HepG2 (cell line): Measurements from ENCODE around the gene PRSS2. TPM values are rescaled to one million over a fixed set of nuclear protein-coding genes. Genes with fewer than 3 reads are reported as not detected.

ENCODE experiments used
- ARID4A ChIP-seq: sonication (generic); formaldehyde crosslinking; IDR thresholded peaks from 2 replicates; pipeline ENCODE4 v1.5.0; 2020; ENCODE audit warnings: mild to moderate bottlenecking, missing genetic modification reagents, borderline replicate concordance
- ARNT2 ChIP-seq: sonication (generic); formaldehyde crosslinking; IDR thresholded peaks from 2 replicates; pipeline ENCODE4 v1.8.0; 2022; ENCODE audit warnings: mild to moderate bottlenecking, low read depth, missing genetic modification reagents, moderate library complexity
- E2F1 ChIP-seq: sonication (generic); formaldehyde crosslinking; IDR thresholded peaks from 2 replicates; pipeline ENCODE4 v1.5.0; 2020; ENCODE audit warnings: missing genetic modification reagents
- FOXP1 ChIP-seq, 2 experiments: fragments of 450-650 bp in 1 of 2; IDR thresholded peaks; 2 replicates each; pipeline ENCODE4 v1.6.1; 2017 to 2018; ENCODE audit warnings: antibody characterized with exemption in 1 of 2
- GMEB2 ChIP-seq: IDR thresholded peaks from 2 replicates; pipeline ENCODE4 v1.6.1; 2016; ENCODE audit warnings: missing biosample characterization, missing genetic modification reagents, low read depth
- HMGA1 ChIP-seq: sonication (generic); formaldehyde crosslinking; conservative IDR thresholded peaks from 2 replicates; pipeline ENCODE4 v1.4.0; 2020; ENCODE audit warnings: missing genetic modification reagents
- JUNB ChIP-seq: sonication (generic); formaldehyde crosslinking; IDR thresholded peaks from 2 replicates; pipeline ENCODE4 v1.8.0; 2022; ENCODE audit warnings: missing genetic modification reagents, mild to moderate bottlenecking, borderline replicate concordance
- NCOA2 ChIP-seq: sonication (generic); formaldehyde crosslinking; IDR thresholded peaks from 2 replicates; pipeline ENCODE4 v1.8.0; 2022; ENCODE audit warnings: inconsistent platforms
- POLR2AphosphoS2 ChIP-seq: IDR thresholded peaks from 2 replicates; pipeline ENCODE4 v1.6.1; 2011; ENCODE audit warnings: low read depth, low read length, improper control_type of control experiment
- PRDM10 ChIP-seq: sonication (generic); formaldehyde crosslinking; IDR thresholded peaks from 2 replicates; pipeline ENCODE4 v1.4.0; 2020; ENCODE audit warnings: low read depth, missing genetic modification reagents
- RBM22 ChIP-seq: fragments of 200-400 bp; formaldehyde crosslinking; optimal IDR thresholded peaks from 2 replicates; pipeline ENCODE3; 2017; ENCODE audit warnings: mild to moderate bottlenecking, low read length, moderate library complexity
- TBX2 ChIP-seq: sonication (generic); formaldehyde crosslinking; IDR thresholded peaks from 2 replicates; pipeline ENCODE4 v1.5.0; 2020; ENCODE audit warnings: missing genetic modification reagents, mild to moderate bottlenecking, borderline replicate concordance
- TEAD3 ChIP-seq: optimal IDR thresholded peaks from 2 replicates; pipeline ENCODE3; 2016; ENCODE audit warnings: borderline replicate concordance
- U2AF2 ChIP-seq: fragments of 200-400 bp; formaldehyde crosslinking; IDR thresholded peaks from 2 replicates; pipeline ENCODE4 v1.6.1; 2017; ENCODE audit warnings: low read depth, mild to moderate bottlenecking, low read length
- ZFP41 ChIP-seq: sonication (generic); formaldehyde crosslinking; IDR thresholded peaks from 2 replicates; pipeline ENCODE4 v1.4.0; 2020; ENCODE audit warnings: mild to moderate bottlenecking, missing genetic modification reagents, borderline replicate concordance
- ZNF296 ChIP-seq: sonication (generic); formaldehyde crosslinking; conservative IDR thresholded peaks from 2 replicates; pipeline ENCODE4 v1.5.0; 2020; ENCODE audit warnings: mild to moderate bottlenecking, missing genetic modification reagents
- ZNF326 ChIP-seq: sonication (generic); formaldehyde crosslinking; IDR thresholded peaks from 2 replicates; pipeline ENCODE4 v1.4.0; 2020; ENCODE audit warnings: missing genetic modification reagents, borderline replicate concordance
- ZNF441 ChIP-seq: sonication (generic); formaldehyde crosslinking; IDR thresholded peaks from 2 replicates; pipeline ENCODE4 v1.7.0; 2021; ENCODE audit warnings: missing genetic modification reagents, borderline replicate concordance
- ZNF780A ChIP-seq: sonication (generic); formaldehyde crosslinking; IDR thresholded peaks from 2 replicates; pipeline ENCODE4 v1.8.0; 2022; ENCODE audit warnings: mild to moderate bottlenecking, missing genetic modification reagents, moderate library complexity
- polyA plus RNA-seq, 8 experiments: library from polyadenylated mRNA; depleted of rRNA in 3 of 8; stranded (reverse) in 7 of 8; unstranded in 1 of 8; fragments of >200 nt; fragmentation: Illumina TruSeq in 4 of 8; extraction: Trizol in 4 of 8; gene quantifications; 2 replicates each; pipeline versions ENCODE4 v1.2.1 to v1.2.3, GENCODE V29; 2011 to 2016; ENCODE audit warnings: low read depth in 4 of 8, missing spikeins in 1 of 8, mixed read lengths in 1 of 8; ENCODE audit not compliant: insufficient read depth in 1 of 8
- total RNA-seq, 5 experiments: library from RNA; depleted of rRNA; stranded (reverse); fragments of >200 nt; fragmentation: Illumina TruSeq; extraction: Trizol; gene quantifications; 2 replicates each; pipeline ENCODE4 v1.2.3, GENCODE V29; 2016; ENCODE audit warnings: low read depth in 1 of 5
- TF ChIP-seq, protein P1 (sequence below): sonication (generic); formaldehyde crosslinking; IDR thresholded peaks from 2 replicates; pipeline ENCODE4 v1.4.0; 2020; ENCODE audit warnings: mild to moderate bottlenecking, missing genetic modification reagents

Gene PRSS2
- total and polyA plus RNA-seq, 2 of the 13 experiments (the other 11 are each of a cell fraction or from before 2014, with no cell fraction given) = not detected

- TF ChIP-seq FOXP1 (IDR thresholded peaks at IDR 0.05) (no peak), FOXP1 (CRISPR knock-in tag; IDR thresholded peaks at IDR 0.05) (0 out of 2 replicates have a peak, but pooled peaks have one; percentile 32), HMGA1 (no peak), RBM22 (no peak), TBX2 (CRISPR knock-in tag) (no peak), U2AF2 (no peak), NCOA2 (CRISPR knock-in tag) (no peak), GMEB2 (CRISPR knock-in tag) (no peak), PRDM10 (CRISPR knock-in tag) (no peak), ZNF441 (no peak), POLR2AphosphoS2 (no peak), E2F1 (CRISPR knock-in tag) (no peak), ARID4A (CRISPR knock-in tag) (no peak), ZFP41 (CRISPR knock-in tag) (no peak), TEAD3 (CRISPR knock-in tag) (peak; percentile 48), ZNF296 (CRISPR knock-in tag) (no peak), JUNB (CRISPR knock-in tag) (0 out of 2 replicates have a peak, but pooled peaks have one; percentile 24), ARNT2 (CRISPR knock-in tag) (no peak), ZNF326 (no peak), ZNF780A (CRISPR knock-in tag) (no peak)
- TF ChIP-seq, protein P1, sequence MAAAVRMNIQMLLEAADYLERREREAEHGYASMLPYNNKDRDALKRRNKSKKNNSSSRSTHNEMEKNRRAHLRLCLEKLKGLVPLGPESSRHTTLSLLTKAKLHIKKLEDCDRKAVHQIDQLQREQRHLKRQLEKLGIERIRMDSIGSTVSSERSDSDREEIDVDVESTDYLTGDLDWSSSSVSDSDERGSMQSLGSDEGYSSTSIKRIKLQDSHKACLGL (CRISPR knock-in tag) = no peak
Measured at GRCh38 chr7:142813226-142813625, 42.5 kb downstream of the PRSS2 start (continued).
